HK-2 (cell line): ENCODE results near the gene WDFY4.
A peak's percentile ranks its signal among the peaks of the same experiment; 100 is the strongest.

ENCODE experiments used
- DNase-seq: peaks from one replicate; pipeline ENCODE4 v3.0.0-alpha.2; 2018; ENCODE audit not compliant: unreplicated experiment

WDFY4 gene

GRCh38 chr10:48744587-48744986, 59.9 kb downstream of the WDFY4 start:
- DNase-seq = no peak

GRCh38 chr10:48745662-48746245, 61.1 kb downstream of the WDFY4 start:
- no peak for DNase-seq

- DNase-seq = no peak
Measured at GRCh38 chr10:48748573-48748972, 63.9 kb downstream of the WDFY4 start.

GRCh38 chr10:48749254-48749787, 64.6 kb downstream of the WDFY4 start:
- DNase-seq = no peak

- no peak for DNase-seq
Measured at GRCh38 chr10:48750019-48750418, 65.3 kb downstream of the WDFY4 start.

- DNase-seq = no peak
Measured at GRCh38 chr10:48750991-48751390, 66.3 kb downstream of the WDFY4 start.

GRCh38 chr10:48751730-48752129, 67.1 kb downstream of the WDFY4 start:
- DNase-seq = no peak

GRCh38 chr10:48758411-48758810, 73.7 kb downstream of the WDFY4 start:
- no peak for DNase-seq

GRCh38 chr10:48759113-48759901, 74.6 kb downstream of the WDFY4 start:
- DNase-seq = peak; percentile 11

- DNase-seq = no peak
Measured at GRCh38 chr10:48760983-48761382, 76.3 kb downstream of the WDFY4 start.

GRCh38 chr10:48762064-48763042, 77.7 kb downstream of the WDFY4 start:
- DNase-seq = no peak

GRCh38 chr10:48763403-48763965, 78.8 kb downstream of the WDFY4 start:
- no peak for DNase-seq

- DNase-seq = no peak
Measured at GRCh38 chr10:48764486-48764885, 79.8 kb downstream of the WDFY4 start.

GRCh38 chr10:48765039-48765438, 80.4 kb downstream of the WDFY4 start:
- DNase-seq = no peak

- no peak for DNase-seq
Measured at GRCh38 chr10:48765527-48765926, 80.9 kb downstream of the WDFY4 start.

GRCh38 chr10:48767373-48768143, 82.9 kb downstream of the WDFY4 start:
- no peak for DNase-seq

- DNase-seq = no peak
Measured at GRCh38 chr10:48768144-48768766, 83.6 kb downstream of the WDFY4 start.

- no peak for DNase-seq
Measured at GRCh38 chr10:48768926-48769325, 84.3 kb downstream of the WDFY4 start.

GRCh38 chr10:48769706-48770435, 85.2 kb downstream of the WDFY4 start:
- DNase-seq = no peak

GRCh38 chr10:48770561-48771089, 86.0 kb downstream of the WDFY4 start:
- no peak for DNase-seq
